GM21526 (cell line): ENCODE results near the gene AQP12B.

ENCODE experiments used
- ATAC-seq: cut with Tn5 transposase; IDR thresholded peaks from one replicate; pipeline ENCODE4 v1.9.1; 2021; ENCODE audit warnings: moderate library complexity; ENCODE audit not compliant: unreplicated experiment, low FRiP score

AQP12B gene

GRCh38 chr2:240637116-240637900, 45.4 kb downstream of the AQP12B start:
- ATAC-seq = no peak

GRCh38 chr2:240636563-240637115, 46.0 kb downstream of the AQP12B start:
- ATAC-seq = no peak

GRCh38 chr2:240635998-240636547, 46.6 kb downstream of the AQP12B start:
- ATAC-seq = no peak

GRCh38 chr2:240635121-240635997, 47.3 kb downstream of the AQP12B start:
- no peak for ATAC-seq

GRCh38 chr2:240632306-240632721, 50.4 kb downstream of the AQP12B start:
- ATAC-seq = no peak

GRCh38 chr2:240631548-240632305, 51.0 kb downstream of the AQP12B start:
- ATAC-seq = no peak

- ATAC-seq = no peak
These were observed 51.7 kb downstream of the AQP12B start for GRCh38 chr2:240630771-240631547.

- ATAC-seq = no peak
These were observed 52.5 kb downstream of the AQP12B start for GRCh38 chr2:240629968-240630770.

- ATAC-seq = no peak
These were observed 53.1 kb downstream of the AQP12B start for GRCh38 chr2:240629619-240629967.

GRCh38 chr2:240628808-240629618, 53.7 kb downstream of the AQP12B start:
- no peak for ATAC-seq

GRCh38 chr2:240628507-240628807, 54.2 kb downstream of the AQP12B start:
- ATAC-seq = no peak

- no peak for ATAC-seq
These were observed 54.8 kb downstream of the AQP12B start for GRCh38 chr2:240627736-240628506.

- ATAC-seq = no peak
These were observed 56.0 kb downstream of the AQP12B start for GRCh38 chr2:240626531-240627300.
